Heart left ventricle (tissue), 16 donors: ENCODE results near the gene ADCY7. TPM values are rescaled to one million over a fixed set of nuclear protein-coding genes. Genes with fewer than 3 reads are reported as not detected.

Source experiments
- ATAC-seq, 4 donors: fragments of 200-7000 bp; cut with Tn5 transposase; one replicate each; pipeline ENCODE4 v1.9.1; 2020 to 2022; ENCODE audit warnings: moderate library complexity in 4 of 4, mild to moderate bottlenecking in 3 of 4, moderate number of reproducible peaks in 1 of 4
- DNase-seq, 5 donors: peaks; one replicate each; pipeline ENCODE4 v3.0.0-alpha.2; 2020
- H3K27ac ChIP-seq, 12 donors: fragments of 200-600 bp; sonication (generic) in 4 of 12; one replicate each; pipeline versions ENCODE4 v1.5.0 to v1.8.0; 2016 to 2022; ENCODE audit warnings: mild to moderate bottlenecking in 2 of 12
- H3K27me3 ChIP-seq, 9 donors: fragments of 200-600 bp; sonication (generic) in 2 of 9; one replicate each; pipeline versions ENCODE4 v1.5.1 to v1.8.0; 2016 to 2022; ENCODE audit warnings: mild to moderate bottlenecking in 3 of 9
- H3K36me3 ChIP-seq, 9 donors: fragments of 200-600 bp; sonication (generic) in 2 of 9; one replicate each; pipeline versions ENCODE4 v1.5.0 to v1.8.0; 2018 to 2022; ENCODE audit warnings: mild to moderate bottlenecking in 2 of 9
- H3K4me1 ChIP-seq, 12 donors: fragments of 200-600 bp; sonication (generic) in 4 of 12; one replicate each; pipeline versions ENCODE4 v1.5.0 to v1.8.0; 2016 to 2022; ENCODE audit warnings: mild to moderate bottlenecking in 3 of 12
- H3K4me3 ChIP-seq, 12 donors: fragments of 200-600 bp; sonication (generic) in 4 of 12; one replicate each; pipeline versions ENCODE4 v1.5.0 to v1.8.0; 2017 to 2022; ENCODE audit warnings: mild to moderate bottlenecking in 9 of 12, moderate library complexity in 4 of 12
- H3K9me3 ChIP-seq, 12 donors: fragments of 200-600 bp; sonication (generic) in 4 of 12; one replicate each; pipeline versions ENCODE4 v1.5.0 to v1.8.0; 2016 to 2022; ENCODE audit warnings: mild to moderate bottlenecking in 1 of 12
- CTCF ChIP-seq, 12 donors: fragments of 200-600 bp; sonication (generic) in 4 of 12; IDR thresholded peaks; one replicate each; pipeline versions ENCODE4 v1.5.0 to v1.8.0; 2018 to 2022; ENCODE audit warnings: antibody characterized with exemption in 12 of 12, mild to moderate bottlenecking in 5 of 12
- POLR2A ChIP-seq, 2 donors: fragments of 450-650 bp; IDR thresholded peaks; one replicate each; pipeline ENCODE4 v1.6.1; 2017; ENCODE audit warnings: antibody characterized with exemption in 2 of 2, mild to moderate bottlenecking in 2 of 2, moderate library complexity in 2 of 2
- WGBS, 4 donors: extraction: QIAGEN DNeasy Blood & Tissue Kit in 2 of 4; methylation state at CpG; one replicate each; pipeline versions ENCODE4 v1.1.5 to v1.1.7; 2013 to 2018; 5-methylcytosine and 5-hydroxymethylcytosine counted together
- intact Hi-C, 10 donors: fragments of 100-400 bp; cut with DNase I; formaldehyde crosslinking; loops; one replicate each; pipeline versions ENCODE4 v1.11.1 to v1.14.2; 2022
- polyA plus RNA-seq, 2 donors: library from polyadenylated mRNA; stranded (reverse); fragments of 200-250 nt; gene quantifications; one replicate each; pipeline ENCODE4 v1.2.3, GENCODE V29; 2013
- total RNA-seq, 9 donors: library from RNA; depleted of rRNA in 2 of 9; stranded (reverse); fragments of >200 nt in 2 of 9; fragmentation: NEBNext Ultra II Directional in 3 of 9; extraction: Animal tissue kit (Norgen Biotek cat#: 25700) in 3 of 9; gene quantifications; one replicate each; pipeline versions ENCODE4 v1.1.0 to v1.2.4, GENCODE V29; 2016 to 2023
- donor health status: ischemic (EF 13 %, LVEDD 7.1; RV severe dilation, severe dysfunction).
- donor health status: healthy with polysubstance abuse.
- donor health status: DM: no; HTN: yes; CAD: no.
- donor health status: DM: no; HTN: no; CAD: no.
- donor health status: ischemic (EF 25% LVEDD 6.9; RV normal size, moderate dysfunction).
- donor health status: ischemic (EF 25% LVEDD 5.7; RV mildly dilated, moderate dysfunction).
- donor health status: healthy.
- donor health status: DM: yes; HTN: yes; CAD: no.
- donor health status: ischemic (EF 35%, LVEDD 5.7; RV mildly dilated, moderate dysfunction).
- donor health status: nonischemic (EF 11% LVEDD 7.7; RV severe dilation, severe dysfunction).
- donor health status: DM: yes; HTN: yes; CAD: no.
- donor health status: PGD.
- donor health status: ischemic (EF 29% LVEDD 5.4; RV normal size, mild dysfunction).
- donor health status: nonischemic (EF 23%, LVEDD 6.1; RV moderate dilation, normal function).

ADCY7 gene
- total and polyA plus RNA-seq, 11 donors, result 3.2 to 46.7 (median 5.3) TPM

DNA sequence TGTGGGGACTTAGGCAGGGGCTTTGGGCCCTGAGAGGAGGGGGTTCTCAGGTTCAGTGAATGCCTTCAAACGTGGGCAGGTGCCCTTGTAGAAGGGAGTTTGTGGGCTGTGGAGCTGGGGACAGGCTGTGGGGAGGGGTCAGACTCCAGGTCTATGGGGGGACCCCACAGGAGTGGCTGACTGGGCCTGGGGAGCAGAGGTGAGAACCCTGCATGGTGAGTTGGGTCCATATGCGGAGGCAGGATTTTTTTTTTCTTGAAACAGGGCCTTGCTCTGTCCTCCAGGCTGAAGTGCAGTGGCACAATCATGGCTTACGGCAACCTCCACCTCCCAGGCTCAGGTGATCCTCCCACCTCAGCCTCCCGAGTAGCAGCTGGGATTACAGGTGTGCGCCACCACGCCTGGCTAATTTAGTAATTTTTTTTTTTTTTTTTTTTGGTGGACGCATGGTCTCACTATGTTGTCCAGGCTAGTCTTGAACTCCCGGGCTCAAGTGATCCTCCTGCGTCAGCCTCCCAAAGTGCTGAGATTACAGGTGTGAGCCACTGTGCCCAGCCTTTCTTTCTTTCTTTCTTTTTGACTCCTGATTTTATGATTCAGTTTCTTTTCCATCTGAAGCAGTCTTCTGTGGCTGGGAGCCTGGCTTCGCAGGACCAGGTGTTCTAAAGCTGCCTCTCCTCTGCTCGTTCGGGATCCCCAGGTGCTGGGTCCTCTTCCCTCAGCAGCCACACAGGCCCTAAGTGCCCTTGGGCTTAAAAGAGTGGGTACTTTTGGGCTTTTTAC lies 19.0 kb upstream of the ADCY7 start:
- no peak for DNase-seq
- WGBS, 4 donors, result 95 to 96% (median 96%) methylated on average over 12 of the region's 12 CpGs
- H3K36me3 ChIP-seq, result no peaks in the 10 kb centered on the region
- no peak for TF ChIP-seq POLR2A (IDR thresholded peaks at IDR 0.05)
- TF ChIP-seq CTCF (IDR thresholded peaks at IDR 0.05), result no peak
- H3K4me1 ChIP-seq, result peaks cover 0 to 34% (median 7%) of the 10 kb centered on the region in 12 donors
- no peaks in the 10 kb centered on the region for H3K9me3 ChIP-seq
- H3K27ac ChIP-seq, result no peak overlapping the region
- H3K27me3 ChIP-seq, result peaks cover 0 to 21% (median 0%) of the 10 kb centered on the region in 9 donors
- ATAC-seq, result no peak
- intact Hi-C loops, result loop anchor here in 4 of 10 donors (5.0 to 10.0 kb wide), 3 partner anchors 107 to 417 kb away; partner anchors contain the start of gene BRD7 (in 1 of the 4)
- H3K4me3 ChIP-seq, result peak overlapping the region in 5 of 12 donors; percentile 33 to 78 (median 68)

DNA sequence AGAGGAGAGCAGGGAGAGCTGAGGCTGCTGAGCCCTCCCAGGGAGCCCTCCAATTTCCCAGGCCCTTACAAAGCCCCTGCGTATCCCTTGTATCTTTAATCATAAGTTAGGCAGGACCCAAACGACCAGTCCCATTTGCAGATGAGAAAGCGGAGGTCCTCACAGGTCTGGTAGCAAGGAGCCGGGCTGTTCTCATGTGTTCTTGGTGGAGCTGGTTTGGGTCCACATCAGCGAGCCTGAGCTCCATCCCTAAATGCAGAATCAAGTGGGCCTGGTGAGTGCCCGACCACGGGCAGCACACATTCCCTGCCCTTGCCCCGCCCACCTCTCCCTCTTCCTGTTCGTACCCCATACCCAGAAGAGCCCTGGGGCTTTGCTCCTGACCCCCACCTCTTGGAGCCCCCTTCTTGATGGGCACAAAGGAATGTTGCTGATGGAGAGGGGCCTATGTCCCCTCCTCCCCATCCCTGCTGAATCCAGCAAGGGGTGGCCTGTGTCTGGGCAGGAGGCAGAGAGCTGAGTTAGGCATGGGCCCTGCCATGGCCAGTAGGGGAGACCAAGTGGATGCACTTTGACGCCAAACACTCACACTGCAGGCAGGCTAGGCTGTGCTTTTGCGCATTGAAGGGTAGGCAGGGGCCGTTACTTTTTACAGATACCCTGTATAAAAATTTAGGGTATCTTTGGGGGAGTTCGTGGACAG lies 18.3 kb upstream of the ADCY7 start:
- DNase-seq (no peak), ATAC-seq (no peak)
- no peak for TF ChIP-seq CTCF (IDR thresholded peaks at IDR 0.05)
- TF ChIP-seq POLR2A (IDR thresholded peaks at IDR 0.05), result no peak
- Histone ChIP-seq H3K27me3 (peaks cover 0 to 16% (median 0%) of the 10 kb centered on the region in 9 donors), H3K27ac (no peak overlapping the region), H3K36me3 (no peaks in the 10 kb centered on the region), H3K9me3 (no peaks in the 10 kb centered on the region), H3K4me3 (no peak overlapping the region), H3K4me1 (peaks cover 0 to 34% (median 7%) of the 10 kb centered on the region in 12 donors)
- intact Hi-C loops, result loop anchor here in 4 of 10 donors (5.0 to 10.0 kb wide), 3 partner anchors 107 to 417 kb away; partner anchors contain the start of gene BRD7 (in 1 of the 4)
- 86 to 91% (median 89%) methylated on average over 13 of the region's 13 CpGs for WGBS, 4 donors

GRCh38 chr16:50248845-50249244 lies 17.5 kb upstream of the ADCY7 start:
- Histone ChIP-seq H3K36me3 (no peaks in the 10 kb centered on the region), H3K27ac (no peak overlapping the region), H3K4me3 (no peak overlapping the region), H3K27me3 (peaks cover 0 to 14% (median 0%) of the 10 kb centered on the region in 9 donors), H3K4me1 (peaks cover 0 to 34% (median 7%) of the 10 kb centered on the region in 12 donors), H3K9me3 (no peaks in the 10 kb centered on the region)
- TF ChIP-seq POLR2A (IDR thresholded peaks at IDR 0.05), result no peak
- TF ChIP-seq CTCF (IDR thresholded peaks at IDR 0.05), result no peak
- intact Hi-C loops, result loop anchor here in 4 of 10 donors (5.0 to 10.0 kb wide), 3 partner anchors 106 to 416 kb away; partner anchors contain the start of gene BRD7 (in 1 of the 4)
- DNase-seq (no peak), ATAC-seq (no peak)
- WGBS, 4 donors, result 86 to 91% (median 88%) methylated on average over 8 of the region's 8 CpGs
